HEK293 (cell line): ENCODE data around the gene CCR3.
"Not testable (repeated sequence)": the region's sequence is repeated elsewhere in the genome, so short reads cannot be mapped to it uniquely, and the experiment has no call there.

Source experiments
- CTCF ChIA-PET: fragments of 350-600 bp; formaldehyde crosslinking; extraction: SDS; loops from one replicate; lab custom pipeline; 2021; ENCODE audit warnings: antibody characterized with exemption; lab: Yijun Ruan, JAX
- POLR2A ChIA-PET: fragments of 300-600 bp; formaldehyde crosslinking; extraction: SDS; loops from one replicate; lab custom pipeline; 2020; ENCODE audit warnings: antibody characterized with exemption, inconsistent platforms; lab: Yijun Ruan, JAX
- H3K27ac ChIP-seq: fragments of 200-500 bp; sonication (Bioruptor generic); 2 replicates; pipeline ENCODE4 v1.5.1; 2014; ENCODE audit warnings: low read depth, low read length, control low read depth, inconsistent platforms; ENCODE audit errors: extremely low read depth
- H3K36me3 ChIP-seq, 2 experiments: fragments of 200-500 bp in 1 of 2; sonication (Bioruptor generic) in 1 of 2; 1 replicate in 1 of 2; 2 replicates in 1 of 2; pipeline ENCODE4 v1.5.1; 2014 to 2017; ENCODE audit warnings: inconsistent platforms in 2 of 2, low read length in 2 of 2; ENCODE audit not compliant: control insufficient read depth in 2 of 2, insufficient read depth in 1 of 2
- H3K4me1 ChIP-seq: fragments of 200-500 bp; sonication (Bioruptor generic); 2 replicates; pipeline ENCODE4 v1.5.1; 2014; ENCODE audit warnings: mild to moderate bottlenecking, low read length, inconsistent platforms; ENCODE audit not compliant: control insufficient read depth, insufficient read depth
- H3K4me3 ChIP-seq: 2 replicates; pipeline ENCODE4 v1.5.1; 2011; ENCODE audit warnings: low read depth, mild to moderate bottlenecking, control low read depth, low read length, moderate library complexity
- H3K9me3 ChIP-seq: fragments of 200-500 bp; sonication (Bioruptor generic); 2 replicates; pipeline ENCODE4 v1.5.1; 2014; ENCODE audit warnings: low read depth, low read length, inconsistent platforms; ENCODE audit not compliant: control insufficient read depth, insufficient read depth
- EGR2 ChIP-seq: fragments of 450-650 bp; formaldehyde crosslinking; IDR thresholded peaks from 2 replicates; pipeline ENCODE4 v1.5.1; 2016; ENCODE audit warnings: low read depth, missing biosample characterization, missing genetic modification characterization
- HOXD13 ChIP-seq: sonication (generic); formaldehyde crosslinking; IDR thresholded peaks from 2 replicates; pipeline ENCODE4 v1.8.0; 2022; ENCODE audit warnings: missing genetic modification reagents, borderline replicate concordance
- PRDM1 ChIP-seq: fragments of 450-650 bp; formaldehyde crosslinking; IDR thresholded peaks from 2 replicates; pipeline ENCODE4; 2016; ENCODE audit warnings: missing biosample characterization, missing genetic modification characterization
- SCRT2 ChIP-seq: fragments of 450-650 bp; formaldehyde crosslinking; IDR thresholded peaks from 2 replicates; pipeline ENCODE4 v1.5.1; 2016; ENCODE audit warnings: missing biosample characterization, missing genetic modification characterization
- TCF7L2 ChIP-seq: IDR thresholded peaks from 2 replicates; pipeline ENCODE4 v1.6.1; 2011; ENCODE audit warnings: low read depth, mild to moderate bottlenecking, inconsistent platforms, low read length, moderate library complexity, borderline replicate concordance
- ZBTB1 ChIP-seq: fragments of 450-650 bp; formaldehyde crosslinking; IDR thresholded peaks from 2 replicates; pipeline ENCODE4 v1.5.1; 2016; ENCODE audit warnings: missing biosample characterization, missing genetic modification characterization
- ZFHX2 ChIP-seq: fragments of 450-650 bp; formaldehyde crosslinking; conservative IDR thresholded peaks from 2 replicates; pipeline ENCODE4 v1.5.1; 2016; ENCODE audit warnings: missing biosample characterization, missing genetic modification characterization
- ZFP41 ChIP-seq: fragments of 450-650 bp; formaldehyde crosslinking; IDR thresholded peaks from 2 replicates; pipeline ENCODE4 v1.5.1; 2016; ENCODE audit warnings: missing biosample characterization, missing genetic modification characterization, borderline replicate concordance
- ZNF114 ChIP-seq: fragments of 450-650 bp; formaldehyde crosslinking; IDR thresholded peaks from 2 replicates; pipeline ENCODE4 v1.5.0; 2017; ENCODE audit warnings: missing biosample characterization, missing genetic modification characterization
- ZNF221 ChIP-seq: fragments of 450-650 bp; formaldehyde crosslinking; IDR thresholded peaks from 2 replicates; pipeline ENCODE4 v1.5.1; 2017; ENCODE audit warnings: missing biosample characterization, missing genetic modification characterization, borderline replicate concordance
- ZNF555 ChIP-seq: fragments of 450-650 bp; formaldehyde crosslinking; conservative IDR thresholded peaks from 2 replicates; pipeline ENCODE4 v1.5.1; 2017; ENCODE audit warnings: missing biosample characterization, mild to moderate bottlenecking, missing genetic modification characterization, inconsistent platforms
- ZNF600 ChIP-seq: fragments of 450-650 bp; formaldehyde crosslinking; IDR thresholded peaks from 2 replicates; pipeline ENCODE4 v1.5.1; 2016; ENCODE audit warnings: missing biosample characterization, missing genetic modification characterization
- ZNF623 ChIP-seq: fragments of 450-650 bp; formaldehyde crosslinking; IDR thresholded peaks from 2 replicates; pipeline ENCODE4 v1.5.1; 2016; ENCODE audit warnings: missing biosample characterization, missing genetic modification characterization
- ZNF654 ChIP-seq: fragments of 450-650 bp; formaldehyde crosslinking; IDR thresholded peaks from 2 replicates; pipeline ENCODE4 v1.5.1; 2016; ENCODE audit warnings: low read depth, missing biosample characterization, missing genetic modification characterization
- ZNF830 ChIP-seq: fragments of 450-650 bp; IDR thresholded peaks from 2 replicates; pipeline ENCODE4 v1.5.0; 2018; ENCODE audit warnings: missing biosample characterization, missing genetic modification characterization, low read depth, mild to moderate bottlenecking, moderate library complexity
- TF ChIP-seq, protein P1 (sequence below): fragments of 450-650 bp; formaldehyde crosslinking; IDR thresholded peaks from 2 replicates; pipeline ENCODE4 v1.5.1; 2016; ENCODE audit warnings: missing biosample characterization, missing genetic modification characterization
- TF ChIP-seq, protein P2 (sequence below): sonication (generic); formaldehyde crosslinking; IDR thresholded peaks from 2 replicates; pipeline ENCODE4 v1.8.1; 2022; ENCODE audit warnings: mild to moderate bottlenecking, moderate library complexity, missing genetic modification reagents

CCR3 gene

DNA sequence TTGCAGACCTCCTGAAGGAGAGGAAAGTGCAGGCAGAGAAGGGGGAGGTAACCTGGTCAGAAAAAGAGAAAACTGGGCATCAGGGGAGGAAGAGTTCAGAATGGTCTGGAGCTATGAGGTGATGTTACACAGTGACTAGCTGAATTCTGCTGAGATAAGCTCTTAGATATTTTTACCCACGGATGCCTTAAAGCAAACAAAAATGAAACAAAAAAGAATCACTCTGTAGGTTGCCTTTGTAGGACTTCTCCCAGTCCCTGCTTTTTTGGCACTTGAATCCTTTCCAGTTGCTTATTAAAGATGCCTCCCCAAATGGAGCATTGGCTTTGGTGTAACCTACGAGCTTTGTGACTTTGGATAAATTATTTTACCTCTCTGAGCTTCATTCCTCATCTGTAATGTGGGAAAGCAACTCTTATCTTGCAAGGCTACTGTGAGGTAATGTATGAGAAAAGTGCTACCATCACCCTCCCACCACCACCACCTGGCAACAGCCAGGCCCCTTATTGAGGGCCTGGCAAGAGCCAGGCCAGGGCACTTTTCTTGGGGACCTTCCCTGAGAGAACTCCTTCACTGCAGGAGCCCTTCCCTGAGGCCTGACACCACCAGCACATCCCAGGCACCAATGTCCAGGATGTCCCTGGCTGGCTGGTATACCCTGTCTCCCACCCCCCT lies 36.8 kb upstream of the CCR3 start (continued):
- TF ChIP-seq, protein P1, sequence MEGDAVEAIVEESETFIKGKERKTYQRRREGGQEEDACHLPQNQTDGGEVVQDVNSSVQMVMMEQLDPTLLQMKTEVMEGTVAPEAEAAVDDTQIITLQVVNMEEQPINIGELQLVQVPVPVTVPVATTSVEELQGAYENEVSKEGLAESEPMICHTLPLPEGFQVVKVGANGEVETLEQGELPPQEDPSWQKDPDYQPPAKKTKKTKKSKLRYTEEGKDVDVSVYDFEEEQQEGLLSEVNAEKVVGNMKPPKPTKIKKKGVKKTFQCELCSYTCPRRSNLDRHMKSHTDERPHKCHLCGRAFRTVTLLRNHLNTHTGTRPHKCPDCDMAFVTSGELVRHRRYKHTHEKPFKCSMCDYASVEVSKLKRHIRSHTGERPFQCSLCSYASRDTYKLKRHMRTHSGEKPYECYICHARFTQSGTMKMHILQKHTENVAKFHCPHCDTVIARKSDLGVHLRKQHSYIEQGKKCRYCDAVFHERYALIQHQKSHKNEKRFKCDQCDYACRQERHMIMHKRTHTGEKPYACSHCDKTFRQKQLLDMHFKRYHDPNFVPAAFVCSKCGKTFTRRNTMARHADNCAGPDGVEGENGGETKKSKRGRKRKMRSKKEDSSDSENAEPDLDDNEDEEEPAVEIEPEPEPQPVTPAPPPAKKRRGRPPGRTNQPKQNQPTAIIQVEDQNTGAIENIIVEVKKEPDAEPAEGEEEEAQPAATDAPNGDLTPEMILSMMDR (tag by site-specific recombination): no peak
- TF ChIP-seq ZNF555 (tag by site-specific recombination) (no peak), ZNF114 (tag by site-specific recombination) (no peak), ZNF221 (tag by site-specific recombination) (no peak), ZNF623 (tag by site-specific recombination) (no peak), TCF7L2 (no peak)
- TF ChIP-seq, protein P2, sequence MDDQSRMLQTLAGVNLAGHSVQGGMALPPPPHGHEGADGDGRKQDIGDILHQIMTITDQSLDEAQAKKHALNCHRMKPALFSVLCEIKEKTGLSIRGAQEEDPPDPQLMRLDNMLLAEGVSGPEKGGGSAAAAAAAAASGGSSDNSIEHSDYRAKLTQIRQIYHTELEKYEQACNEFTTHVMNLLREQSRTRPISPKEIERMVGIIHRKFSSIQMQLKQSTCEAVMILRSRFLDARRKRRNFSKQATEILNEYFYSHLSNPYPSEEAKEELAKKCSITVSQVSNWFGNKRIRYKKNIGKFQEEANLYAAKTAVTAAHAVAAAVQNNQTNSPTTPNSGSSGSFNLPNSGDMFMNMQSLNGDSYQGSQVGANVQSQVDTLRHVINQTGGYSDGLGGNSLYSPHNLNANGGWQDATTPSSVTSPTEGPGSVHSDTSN (CRISPR knock-in tag): no peak

DNA sequence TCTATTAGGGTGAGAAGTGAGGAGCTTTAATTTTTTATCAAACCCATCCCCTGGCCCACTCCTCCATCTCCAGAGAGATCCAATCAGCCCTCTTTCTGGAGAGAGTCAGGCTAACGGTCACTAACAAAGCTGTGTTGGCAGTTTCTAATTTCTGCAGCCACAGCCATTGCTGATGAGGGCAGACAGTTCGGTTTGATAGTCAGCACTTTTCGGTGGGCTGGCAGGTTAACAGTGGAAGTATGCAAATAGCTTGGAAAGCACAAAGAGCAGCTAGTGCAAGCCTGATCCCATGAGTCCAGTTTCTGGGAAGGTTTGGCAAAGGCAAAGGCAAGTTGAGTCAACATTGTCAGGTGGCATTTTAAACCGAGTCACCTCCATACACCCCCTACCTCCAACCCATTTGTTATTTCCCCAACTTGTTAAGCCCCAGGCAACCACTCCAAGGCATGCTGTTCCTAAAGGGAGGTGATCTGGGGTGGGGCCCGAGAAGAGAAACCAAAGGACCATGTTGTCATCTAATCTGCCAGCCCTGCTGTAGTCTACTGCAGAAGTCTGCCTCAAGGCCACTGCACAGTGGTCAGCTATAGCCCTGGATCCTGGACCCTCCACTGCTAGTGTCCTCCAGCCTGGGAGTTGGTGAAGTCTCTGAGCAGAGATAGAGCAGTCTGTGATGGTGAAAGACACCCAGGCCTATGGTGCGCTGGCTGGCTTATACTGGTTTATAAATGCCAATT lies 35.8 kb upstream of the CCR3 start:
- no peak for TF ChIP-seq ZNF600 (tag by site-specific recombination)
- TF ChIP-seq, all 188 proteins: peak for 0
- H3K4me1 ChIP-seq: no peaks in the 10 kb centered on the region
- H3K27ac ChIP-seq: no peak overlapping the region
- no peak overlapping the region for H3K4me3 ChIP-seq
- POLR2A ChIA-PET: no interaction called here
- no peaks in the 10 kb centered on the region for H3K9me3 ChIP-seq
- H3K36me3 ChIP-seq: no peaks in the 10 kb centered on the region
- CTCF ChIA-PET: interaction anchor here (0.6 to 2.8 kb wide), 3 partner anchors 9 to 445 kb away, joined by 3 to 24 read pairs (median 8); no protein-coding TSS in a partner anchor

DNA sequence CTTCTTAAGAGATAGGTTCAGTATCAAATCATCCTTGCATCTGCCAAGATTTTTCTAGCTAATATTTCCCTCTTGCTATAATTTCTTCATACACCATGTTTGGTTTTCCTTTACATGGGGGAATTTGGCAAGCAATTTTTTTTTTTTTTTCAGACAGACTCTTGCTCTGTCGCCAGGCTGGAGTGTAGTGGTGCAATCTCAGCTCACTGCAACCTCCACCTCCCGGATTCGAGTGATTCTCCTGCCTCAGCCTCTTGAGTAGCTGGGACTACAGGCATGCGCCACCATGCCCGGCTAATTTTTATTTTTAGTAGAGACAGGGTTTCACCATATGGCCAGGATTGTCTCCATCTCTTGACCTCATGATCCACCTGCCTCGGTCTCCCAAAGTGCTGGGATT lies 34.7 kb upstream of the CCR3 start:
- POLR2A ChIA-PET, H3K27ac ChIP-seq, H3K4me1 ChIP-seq, H3K9me3 ChIP-seq, H3K4me3 ChIP-seq, H3K36me3 ChIP-seq: not testable (repeated sequence)
- CTCF ChIA-PET: interaction anchor here (0.6 to 2.8 kb wide), 15 partner anchors 9 to 981 kb away, joined by 3 to 24 read pairs (median 6); no protein-coding TSS in a partner anchor

DNA sequence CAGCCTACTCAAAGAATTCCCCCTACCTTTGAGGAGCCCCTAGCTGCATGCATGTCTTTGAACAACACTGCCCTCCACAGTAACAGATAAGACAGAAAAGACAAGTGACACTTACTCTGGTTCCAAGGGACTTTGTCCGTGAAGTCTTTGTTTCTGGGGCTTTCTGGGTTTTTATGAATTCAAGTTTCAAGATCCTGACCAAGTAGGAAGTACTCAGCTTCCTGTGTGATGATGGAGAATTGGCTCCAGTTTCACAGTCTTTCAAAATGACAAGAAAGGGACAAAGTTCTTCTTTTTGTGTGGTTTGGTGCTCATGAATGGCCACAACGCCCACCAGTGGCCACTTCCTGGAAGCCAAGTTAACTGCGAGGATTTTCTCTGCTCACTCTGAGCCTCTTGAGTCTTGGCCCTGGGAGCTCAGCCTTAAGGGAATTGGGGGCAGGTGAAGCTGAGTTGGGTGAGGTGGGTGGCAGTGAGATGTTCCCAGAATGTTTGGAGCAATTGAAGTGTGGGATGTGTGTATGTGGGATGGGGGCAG lies 34.0 kb upstream of the CCR3 start, which contains the start of gene CCR1:
Gene CCR1, minus strand, starts transcription at position 147 of the 538 bp plus-strand sequence. CDS start 4,000 bp downstream, outside the sequence.
- POLR2A ChIA-PET: no interaction called here
- no peaks in the 10 kb centered on the region for H3K4me1 ChIP-seq

More for the DNA sequence above, 34.0 kb upstream of the CCR3 start, which contains the start of gene CCR1:
- peak; percentile 15; the same call in 1 of the 2 replicates for TF ChIP-seq ZNF654
- no peak for TF ChIP-seq ZNF830 (tag by site-specific recombination)
- no peak for TF ChIP-seq ZFP41
- TF ChIP-seq SCRT2 (tag by site-specific recombination): no peak
- no peak for TF ChIP-seq ZBTB1 (tag by site-specific recombination)
- no peak for TF ChIP-seq PRDM1 (tag by site-specific recombination)
- TF ChIP-seq HOXD13 (CRISPR knock-in tag): no peak
- peak; percentile 77 for TF ChIP-seq EGR2
- peak; percentile 46 for TF ChIP-seq ZFHX2 (tag by site-specific recombination)
- TF ChIP-seq, all 188 proteins: peak for 3
- no peak within 1 kb of the TSS for H3K4me3 ChIP-seq
- H3K27ac ChIP-seq: no peak within 1 kb of the TSS
- CTCF ChIA-PET: interaction anchor here (0.6 to 2.8 kb wide), 16 partner anchors 8 to 837 kb away, joined by 3 to 24 read pairs (median 4); no protein-coding TSS in a partner anchor
- H3K36me3 ChIP-seq: no peaks in the 10 kb centered on the region
- no peaks in the 10 kb centered on the region for H3K9me3 ChIP-seq
